ENCODE results near the gene LHX1.

The LHX1 gene

DNA sequence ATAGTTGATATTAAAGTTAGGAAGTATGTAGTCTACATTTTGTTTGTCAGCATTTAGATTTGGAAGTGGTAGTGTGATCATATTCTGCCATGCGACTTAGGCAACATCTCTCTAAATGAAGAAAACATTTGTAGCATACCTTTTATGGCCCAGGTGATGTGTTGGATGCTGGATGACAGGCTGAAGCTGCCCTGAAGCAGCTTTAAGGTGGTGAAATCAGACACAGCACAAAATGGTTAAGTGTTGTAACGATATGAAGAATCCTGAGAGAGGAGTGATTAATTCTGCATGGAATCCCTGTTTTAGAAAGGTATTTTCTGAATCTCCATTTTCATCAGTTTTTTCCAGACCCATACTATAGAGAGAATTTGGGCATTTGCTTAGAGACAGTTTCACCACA is 39.8 kb downstream of the LHX1 start:
- TF ChIP-seq CTCF (IDR thresholded peaks at IDR 0.05; ENCODE audit: low read depth, low read length, missing control alignments) = no peak
- no peak for DNase-seq
- H3K36me3 ChIP-seq (replicated peaks) = no peaks in the 10 kb centered on the region
- in situ Hi-C loops (cut with HindIII; ENCODE audit: low pct_ligation_motif_present, low sequenced_read_pairs) = no loop called here
- H3K4me3 ChIP-seq (ENCODE audit: low read depth, low read length) = no peak overlapping the region
- H3K27ac ChIP-seq = no peak overlapping the region
- H3K27me3 ChIP-seq (replicated peaks) = no peaks in the 10 kb centered on the region

DNA sequence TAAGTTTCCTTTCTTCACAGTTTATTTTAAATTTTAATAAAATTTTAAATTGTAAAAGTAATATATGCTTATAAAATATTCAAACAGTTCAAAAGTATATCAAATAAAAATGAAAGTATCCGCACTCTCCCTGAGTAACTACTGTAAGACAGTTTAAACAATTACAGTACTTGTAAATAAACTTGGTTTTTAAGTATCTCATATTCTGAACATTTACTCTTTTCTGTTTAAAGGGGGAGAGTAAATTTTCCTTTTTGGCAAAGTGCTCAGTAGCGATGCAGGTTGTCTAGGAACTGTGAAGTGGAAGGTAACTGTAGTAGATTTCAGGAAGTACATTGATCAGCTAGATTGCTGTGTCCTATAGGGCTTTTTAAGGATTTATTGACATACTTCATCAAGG is 40.3 kb downstream of the LHX1 start:
- Histone ChIP-seq H3K36me3 (replicated peaks) (no peaks in the 10 kb centered on the region), H3K27me3 (replicated peaks) (no peaks in the 10 kb centered on the region), H3K4me3 (ENCODE audit: low read depth, low read length) (no peak overlapping the region), H3K27ac (no peak overlapping the region)
- no peak for DNase-seq
- in situ Hi-C loops (cut with HindIII; ENCODE audit: low pct_ligation_motif_present, low sequenced_read_pairs) = no loop called here
- no peak for TF ChIP-seq CTCF (IDR thresholded peaks at IDR 0.05; ENCODE audit: low read depth, low read length, missing control alignments)

DNA sequence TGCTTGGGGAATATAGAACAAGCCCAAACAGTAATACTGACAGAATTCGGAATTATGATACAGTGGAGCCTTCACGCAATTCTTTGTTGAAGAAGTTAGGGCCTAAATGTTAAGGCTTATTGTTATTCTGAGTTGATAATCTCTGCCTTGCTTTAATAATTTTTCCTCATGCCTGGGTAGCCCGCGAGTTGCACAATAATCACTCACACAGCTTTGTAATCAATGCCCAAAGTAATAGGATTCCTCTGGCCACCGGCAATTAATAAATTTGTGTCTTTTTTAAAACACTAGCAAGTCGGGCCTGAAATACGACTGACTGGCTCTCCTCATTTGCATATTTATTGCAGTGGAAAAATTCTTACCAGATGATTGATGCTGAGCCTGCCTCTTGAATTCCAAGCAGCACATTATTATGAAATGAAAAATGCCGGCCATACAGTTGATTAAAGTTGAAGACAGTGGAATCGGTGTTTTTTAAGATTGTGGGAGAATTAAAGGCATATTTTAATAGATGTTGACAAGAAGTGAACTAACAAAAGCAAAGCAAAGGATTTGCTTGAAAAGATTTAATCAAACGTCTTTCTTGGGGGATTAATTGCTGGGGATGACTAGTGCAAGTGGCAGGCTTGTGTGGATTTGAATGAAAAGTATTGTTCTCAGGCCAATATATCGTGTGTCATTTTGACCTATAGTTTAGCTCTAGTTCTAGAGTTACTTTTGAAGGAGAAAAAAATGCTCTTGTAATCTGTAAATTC is 41.7 kb downstream of the LHX1 start:
- Histone ChIP-seq H3K36me3 (replicated peaks) (no peaks in the 10 kb centered on the region), H3K27me3 (replicated peaks) (no peaks in the 10 kb centered on the region), H3K4me3 (ENCODE audit: low read depth, low read length) (no peak overlapping the region), H3K27ac (no peak overlapping the region)
- no peak for DNase-seq
- in situ Hi-C loops (cut with HindIII; ENCODE audit: low pct_ligation_motif_present, low sequenced_read_pairs) = no loop called here
- TF ChIP-seq CTCF (IDR thresholded peaks at IDR 0.05; ENCODE audit: low read depth, low read length, missing control alignments) = no peak

GRCh38 chr17:36979565-36979941 is 42.3 kb downstream of the LHX1 start:
- in situ Hi-C loops (cut with HindIII; ENCODE audit: low pct_ligation_motif_present, low sequenced_read_pairs) = no loop called here
- DNase-seq = no peak
- Histone ChIP-seq H3K27me3 (replicated peaks) (no peaks in the 10 kb centered on the region), H3K36me3 (replicated peaks) (no peaks in the 10 kb centered on the region), H3K27ac (no peak overlapping the region), H3K4me3 (ENCODE audit: low read depth, low read length) (no peak overlapping the region)
- no peak for TF ChIP-seq CTCF (IDR thresholded peaks at IDR 0.05; ENCODE audit: low read depth, low read length, missing control alignments)

- DNase-seq = peak; percentile 5
- H3K36me3 ChIP-seq (replicated peaks) = no peaks in the 10 kb centered on the region
- H3K27me3 ChIP-seq (replicated peaks) = no peaks in the 10 kb centered on the region
- no peak overlapping the region for H3K4me3 ChIP-seq (ENCODE audit: low read depth, low read length)
- in situ Hi-C loops (cut with HindIII; ENCODE audit: low pct_ligation_motif_present, low sequenced_read_pairs) = no loop called here
- H3K27ac ChIP-seq = no peak overlapping the region
- no peak for TF ChIP-seq CTCF (IDR thresholded peaks at IDR 0.05; ENCODE audit: low read depth, low read length, missing control alignments)
Observed at GRCh38 chr17:36980280-36980761, 43.0 kb downstream of the LHX1 start.

- Histone ChIP-seq H3K27me3 (replicated peaks) (no peaks in the 10 kb centered on the region), H3K4me3 (ENCODE audit: low read depth, low read length) (no peak overlapping the region), H3K27ac (no peak overlapping the region), H3K36me3 (replicated peaks) (peaks cover 2% of the 10 kb centered on the region)
- no peak for TF ChIP-seq CTCF (IDR thresholded peaks at IDR 0.05; ENCODE audit: low read depth, low read length, missing control alignments)
- no peak for DNase-seq
- in situ Hi-C loops (cut with HindIII; ENCODE audit: low pct_ligation_motif_present, low sequenced_read_pairs) = no loop called here
Observed at GRCh38 chr17:36983618-36984017, 46.3 kb downstream of the LHX1 start.
